ENCODE measurements around the gene BCL11B.

Gene BCL11B

DNA sequence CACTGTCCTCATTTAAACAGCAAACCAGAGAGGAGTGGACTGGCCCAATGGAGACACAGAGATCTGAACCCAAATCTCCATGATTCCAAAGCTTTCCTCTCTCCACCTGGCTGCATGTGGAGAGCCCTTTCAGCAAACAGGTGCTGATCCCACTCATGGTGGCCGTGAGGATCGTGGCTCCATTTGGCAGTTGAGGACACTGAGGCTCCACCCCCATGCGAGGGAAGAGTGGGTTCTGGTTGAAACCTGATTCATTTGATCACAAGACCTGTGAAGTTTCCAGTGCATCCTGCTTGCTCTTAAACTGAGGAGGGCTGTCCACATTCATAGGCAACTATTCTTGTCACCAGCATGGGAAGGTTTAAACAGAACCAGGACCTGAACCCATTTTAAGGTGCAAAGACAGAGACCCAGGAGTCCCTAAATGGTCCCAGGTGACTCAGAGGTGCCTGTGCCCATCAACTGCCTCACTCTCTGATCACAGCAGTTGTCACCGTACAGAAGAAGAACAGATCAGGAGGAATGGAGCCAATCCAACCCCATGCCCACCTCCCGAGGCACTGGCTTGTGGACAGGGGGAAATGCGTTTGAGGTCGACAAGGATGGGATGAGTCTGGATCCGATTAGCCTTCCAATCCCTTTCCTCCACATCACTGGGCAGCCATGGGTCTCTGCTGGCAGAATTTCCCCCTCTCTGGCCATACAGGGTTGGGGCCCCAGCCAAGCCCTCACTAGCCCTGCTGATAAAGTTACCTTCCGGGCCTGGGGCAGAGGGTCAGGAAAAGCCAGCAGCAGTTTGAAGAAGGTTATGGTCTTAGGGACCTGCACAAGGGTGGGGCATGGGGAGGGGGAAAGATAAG is 45.5 kb upstream of the BCL11B start:
- TF ChIP-seq, protein P1, sequence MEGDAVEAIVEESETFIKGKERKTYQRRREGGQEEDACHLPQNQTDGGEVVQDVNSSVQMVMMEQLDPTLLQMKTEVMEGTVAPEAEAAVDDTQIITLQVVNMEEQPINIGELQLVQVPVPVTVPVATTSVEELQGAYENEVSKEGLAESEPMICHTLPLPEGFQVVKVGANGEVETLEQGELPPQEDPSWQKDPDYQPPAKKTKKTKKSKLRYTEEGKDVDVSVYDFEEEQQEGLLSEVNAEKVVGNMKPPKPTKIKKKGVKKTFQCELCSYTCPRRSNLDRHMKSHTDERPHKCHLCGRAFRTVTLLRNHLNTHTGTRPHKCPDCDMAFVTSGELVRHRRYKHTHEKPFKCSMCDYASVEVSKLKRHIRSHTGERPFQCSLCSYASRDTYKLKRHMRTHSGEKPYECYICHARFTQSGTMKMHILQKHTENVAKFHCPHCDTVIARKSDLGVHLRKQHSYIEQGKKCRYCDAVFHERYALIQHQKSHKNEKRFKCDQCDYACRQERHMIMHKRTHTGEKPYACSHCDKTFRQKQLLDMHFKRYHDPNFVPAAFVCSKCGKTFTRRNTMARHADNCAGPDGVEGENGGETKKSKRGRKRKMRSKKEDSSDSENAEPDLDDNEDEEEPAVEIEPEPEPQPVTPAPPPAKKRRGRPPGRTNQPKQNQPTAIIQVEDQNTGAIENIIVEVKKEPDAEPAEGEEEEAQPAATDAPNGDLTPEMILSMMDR (IDR thresholded peaks at IDR 0.05; ENCODE audit: low read depth, low read length, missing control alignments): no peak
- DNase-seq (ENCODE audit: extremely low read depth, low read depth): no peak
- H3K4me3 ChIP-seq (replicated peaks; ENCODE audit: low read depth, low read length): no peak overlapping the region

DNA sequence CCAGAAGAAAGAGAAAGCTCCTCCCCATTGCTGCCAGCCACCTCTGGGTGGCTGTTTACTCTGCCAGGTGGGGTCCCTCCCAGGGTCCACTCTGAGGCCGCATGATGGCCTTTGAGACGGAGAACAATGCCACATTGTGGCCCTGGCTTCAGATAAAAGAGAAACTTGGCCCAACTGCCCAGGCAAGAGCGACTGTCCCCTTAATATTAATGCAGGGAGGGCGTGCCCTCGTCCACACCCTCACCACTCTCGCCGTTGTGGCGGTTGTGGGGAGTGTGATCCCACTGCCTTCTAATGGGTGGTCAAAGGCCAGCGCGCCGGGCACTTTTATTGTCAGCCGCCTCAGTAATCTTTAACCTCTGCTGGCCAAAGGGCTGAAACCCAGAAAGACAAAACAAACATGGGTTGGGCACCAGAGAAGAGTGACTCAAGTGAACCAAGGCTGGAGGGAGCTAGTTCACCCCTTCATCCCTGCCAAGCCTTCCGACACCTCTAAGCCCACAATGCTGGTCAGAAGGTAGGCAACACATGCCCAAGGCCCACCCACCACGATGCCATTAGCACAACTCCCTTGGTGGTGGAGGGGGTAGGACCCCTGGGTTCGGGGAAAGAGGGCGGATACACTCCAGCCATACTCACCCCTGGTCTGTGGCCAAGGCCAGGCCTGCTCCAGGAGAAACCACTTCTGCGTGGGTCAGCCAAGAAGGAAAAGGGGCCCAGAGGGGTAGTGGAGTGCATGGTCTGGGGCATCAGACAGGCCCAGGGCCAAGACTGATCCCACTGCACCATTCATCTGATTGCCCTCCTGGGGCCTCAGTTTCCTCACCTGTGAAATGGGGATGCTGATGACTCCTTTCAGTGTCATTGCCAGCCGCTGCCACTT is 44.5 kb upstream of the BCL11B start:
- no peak for DNase-seq (ENCODE audit: extremely low read depth, low read depth)
- TF ChIP-seq, protein P1 (IDR thresholded peaks at IDR 0.05; ENCODE audit: low read depth, low read length, missing control alignments): no peak
- no peak overlapping the region for H3K4me3 ChIP-seq (replicated peaks; ENCODE audit: low read depth, low read length)

DNA sequence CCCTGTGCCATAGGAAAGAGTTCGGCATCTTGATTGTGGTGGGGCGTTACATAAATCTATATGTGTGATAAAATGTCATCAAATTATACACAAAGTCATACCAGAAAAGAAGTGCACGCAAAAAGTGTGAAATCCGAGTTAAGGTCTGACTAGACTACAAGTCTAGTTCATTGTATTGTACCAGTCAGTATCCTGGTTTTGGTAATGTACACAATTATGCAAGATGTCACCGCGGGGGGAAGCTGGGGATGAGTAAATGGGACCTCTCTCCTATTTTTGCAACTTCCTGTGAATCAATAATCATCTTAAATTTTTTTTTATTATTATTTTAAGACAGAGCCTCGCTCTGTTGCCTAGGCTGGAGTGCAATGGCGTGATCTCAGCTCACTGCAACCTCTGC is 43.2 kb upstream of the BCL11B start:
- H3K4me3 ChIP-seq (replicated peaks; ENCODE audit: low read depth, low read length): no peak overlapping the region
- TF ChIP-seq, protein P1 (IDR thresholded peaks at IDR 0.05; ENCODE audit: low read depth, low read length, missing control alignments): no peak
- no peak for DNase-seq (ENCODE audit: extremely low read depth, low read depth)

DNA sequence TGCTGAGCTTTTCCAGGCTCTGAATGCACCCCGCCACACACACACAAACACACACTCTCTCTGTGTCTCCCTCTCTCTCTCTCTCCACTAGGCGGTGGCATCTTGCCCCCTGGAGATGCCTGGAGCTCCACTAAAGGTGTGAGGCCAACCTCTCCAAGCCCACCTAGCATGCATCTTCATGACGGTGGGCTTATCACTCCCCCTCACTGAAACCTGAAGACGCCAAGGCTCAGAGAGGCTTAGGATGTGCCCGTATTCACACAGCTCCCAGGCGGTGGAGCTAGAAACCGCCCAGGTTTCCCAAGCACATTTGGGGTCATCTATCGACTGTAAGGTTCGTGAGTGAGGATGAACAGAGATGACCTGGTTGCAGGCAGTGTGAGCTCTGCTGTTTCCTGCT is 42.6 kb upstream of the BCL11B start:
- no peak for DNase-seq (ENCODE audit: extremely low read depth, low read depth)
- TF ChIP-seq, protein P1 (IDR thresholded peaks at IDR 0.05; ENCODE audit: low read depth, low read length, missing control alignments): no peak
- no peak overlapping the region for H3K4me3 ChIP-seq (replicated peaks; ENCODE audit: low read depth, low read length)

DNA sequence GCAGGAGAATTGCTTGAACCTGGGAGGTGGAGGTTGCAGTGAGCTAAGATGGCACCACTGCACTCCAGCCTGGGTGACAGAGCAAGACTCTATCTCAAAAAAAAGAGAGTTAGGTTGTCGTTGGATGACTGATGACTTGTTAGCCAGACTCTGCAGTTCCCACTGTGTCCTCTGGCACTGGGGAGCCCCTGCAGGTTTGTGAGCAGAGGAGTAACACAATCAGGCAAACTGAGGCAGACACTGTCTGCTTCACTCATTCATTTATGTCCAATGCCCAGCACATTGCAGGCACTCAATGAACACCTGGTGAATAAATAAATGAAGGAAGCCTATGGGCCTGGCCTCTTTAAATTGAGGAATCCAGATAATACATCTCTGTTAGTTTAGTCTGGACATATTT is 41.2 kb upstream of the BCL11B start:
- DNase-seq (ENCODE audit: extremely low read depth, low read depth): no peak
- TF ChIP-seq, protein P1 (IDR thresholded peaks at IDR 0.05; ENCODE audit: low read depth, low read length, missing control alignments): no peak
- H3K4me3 ChIP-seq (replicated peaks; ENCODE audit: low read depth, low read length): no peak overlapping the region

DNA sequence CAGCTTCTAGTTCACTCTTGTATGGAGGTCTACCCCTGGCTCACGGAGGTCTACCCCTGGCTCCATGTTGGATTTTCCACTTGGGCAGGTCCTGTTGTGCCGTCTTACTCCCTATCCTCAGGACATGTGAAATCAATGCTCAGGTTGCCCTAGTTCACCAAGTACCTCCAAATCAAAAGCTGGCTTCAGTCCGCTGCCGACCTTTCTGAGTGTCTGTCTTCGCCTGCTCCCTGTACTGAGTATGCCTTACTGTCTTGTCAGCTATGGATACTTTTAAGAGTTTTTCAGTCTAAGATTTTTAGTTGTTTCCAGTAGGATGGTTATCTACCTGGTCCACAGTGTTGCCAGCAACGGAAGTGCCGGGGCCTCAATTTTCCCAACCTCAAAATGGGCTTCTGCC is 40.1 kb upstream of the BCL11B start:
- no peak for DNase-seq (ENCODE audit: extremely low read depth, low read depth)
- no peak overlapping the region for H3K4me3 ChIP-seq (replicated peaks; ENCODE audit: low read depth, low read length)
- TF ChIP-seq, protein P1 (IDR thresholded peaks at IDR 0.05; ENCODE audit: low read depth, low read length, missing control alignments): no peak

Data from HFF-Myc (cell line).